GM23248 (cell line): ENCODE measurements around the gene CHAC2. TPM values are rescaled to one million over a fixed set of nuclear protein-coding genes. Genes with fewer than 3 reads are reported as not detected.
"Not testable (repeated sequence)": the region's sequence is repeated elsewhere in the genome, so short reads cannot be mapped to it uniquely, and the experiment has no call there.

Source experiments
- DNase-seq: peaks from one replicate; pipeline ENCODE4 v3.0.0-alpha.2; 2015
- H2AFZ ChIP-seq: fragments of 200-600 bp; sonication (generic); 2 replicates; pipeline ENCODE4 v1.6.1; 2016; ENCODE audit warnings: antibody characterized with exemption
- H3F3A ChIP-seq: fragments of 200-600 bp; sonication (generic); 2 replicates; pipeline ENCODE4 v1.6.1; 2016; ENCODE audit warnings: mild to moderate bottlenecking, antibody characterized with exemption, mixed run types; ENCODE audit not compliant: insufficient read depth
- H3K27ac ChIP-seq: fragments of 200-600 bp; sonication (generic); 2 replicates; pipeline ENCODE4 v1.5.1; 2016; ENCODE audit warnings: mild to moderate bottlenecking
- H3K27me3 ChIP-seq: fragments of 200-600 bp; sonication (generic); replicated peaks from 2 replicates; pipeline ENCODE4 v1.6.1; 2016; ENCODE audit warnings: mild to moderate bottlenecking; ENCODE audit not compliant: insufficient read depth
- H3K36me3 ChIP-seq: fragments of 200-600 bp; sonication (generic); 2 replicates; pipeline ENCODE4 v1.6.1; 2016; ENCODE audit warnings: low read depth, mild to moderate bottlenecking
- H3K4me1 ChIP-seq: fragments of 200-600 bp; sonication (generic); 2 replicates; pipeline ENCODE4 v1.6.1; 2016; ENCODE audit warnings: mild to moderate bottlenecking; ENCODE audit not compliant: insufficient read depth
- H3K4me2 ChIP-seq: fragments of 200-600 bp; sonication (generic); one replicate; pipeline ENCODE4 v1.6.1; 2016; ENCODE audit warnings: mild to moderate bottlenecking; ENCODE audit not compliant: unreplicated experiment
- H3K4me3 ChIP-seq: fragments of 200-600 bp; sonication (generic); 2 replicates; pipeline ENCODE4 v1.5.1; 2016; ENCODE audit warnings: mild to moderate bottlenecking
- H3K79me2 ChIP-seq: fragments of 200-600 bp; sonication (generic); 2 replicates; pipeline ENCODE4 v1.6.1; 2016; ENCODE audit warnings: mild to moderate bottlenecking; ENCODE audit not compliant: insufficient read depth
- H3K9ac ChIP-seq: fragments of 200-600 bp; sonication (generic); 2 replicates; pipeline ENCODE4 v1.6.1; 2016; ENCODE audit warnings: mild to moderate bottlenecking
- H3K9me2 ChIP-seq: fragments of 200-600 bp; sonication (generic); 2 replicates; pipeline ENCODE4 v1.6.1; 2016; ENCODE audit warnings: mixed run types, mild to moderate bottlenecking, moderate library complexity; ENCODE audit not compliant: insufficient read depth
- H3K9me3 ChIP-seq: fragments of 200-600 bp; sonication (generic); one replicate; pipeline ENCODE4 v1.6.1; 2017; ENCODE audit warnings: low read depth
- H4K20me1 ChIP-seq: fragments of 200-600 bp; sonication (generic); 2 replicates; pipeline ENCODE4 v1.6.0; 2016; ENCODE audit not compliant: insufficient read depth
- EZH2 ChIP-seq: fragments of 200-600 bp; sonication (generic); IDR thresholded peaks from 2 replicates; pipeline ENCODE4 v1.6.1; 2018; ENCODE audit warnings: antibody characterized with exemption, mild to moderate bottlenecking; ENCODE audit not compliant: insufficient read depth, poor library complexity, severe bottlenecking
- EZH2phosphoT487 ChIP-seq: fragments of 200-600 bp; sonication (generic); IDR thresholded peaks from 2 replicates; pipeline ENCODE4 v1.6.1; 2018; ENCODE audit warnings: antibody characterized with exemption, moderate library complexity, mild to moderate bottlenecking, low read depth; ENCODE audit not compliant: insufficient read depth
- WGBS, 2 experiments: methylation state at CpG; one replicate each; pipeline ENCODE4 v1.1.6; 2015 to 2017; ENCODE audit warnings: low lambda C conversion rate in 2 of 2, low coverage in 1 of 2; ENCODE audit errors: missing lambda C conversion rate in 2 of 2; 5-methylcytosine and 5-hydroxymethylcytosine counted together
- in situ Hi-C: fragments of 300-500 bp; cut with MboI; formaldehyde crosslinking; loops from 2 replicates; pipeline ENCODE4 v1.15.0; 2020
- polyA plus RNA-seq: library from polyadenylated mRNA; unstranded; fragments of >200 nt; fragmentation: Nextera tagmentation; extraction: Ambion mirVana; gene quantifications from 2 replicates; pipeline ENCODE4 v1.2.1, GENCODE V29; 2016
- total RNA-seq: library from RNA; depleted of rRNA; stranded (reverse); fragments of >200 nt; shearing (Covaris generic); gene quantifications from 2 replicates; pipeline ENCODE4 v1.2.3, GENCODE V29; 2014; rRNA removed

CHAC2 gene
- total and polyA plus RNA-seq, 2 experiments from 2014 or later = 4.6 to 5.4 TPM

GRCh38 chr2:53821810-53822209 lies 54.2 kb downstream of the CHAC2 start:
- DNase-seq = no peak
- Histone ChIP-seq H3K9me3 (no peaks in the 10 kb centered on the region), H3K4me1 (no peaks in the 10 kb centered on the region), H3K4me2 (no peak overlapping the region), H3K79me2 (no peaks in the 10 kb centered on the region), H4K20me1 (no peaks in the 10 kb centered on the region), H2AFZ (no peak overlapping the region), H3K27ac (no peak overlapping the region), H3K4me3 (no peak overlapping the region), H3F3A (peaks cover 10% of the 10 kb centered on the region; the same call in 1 of the 2 replicates), H3K9me2 (no peaks in the 10 kb centered on the region), H3K36me3 (peaks cover 22% of the 10 kb centered on the region), H3K27me3 (no peaks in the 10 kb centered on the region), H3K9ac (no peak overlapping the region)
- 97 to 99% methylated on average over 6 of the region's 6 CpGs for WGBS, 2 experiments
- TF ChIP-seq EZH2 (no peak), EZH2phosphoT487 (no peak)
- in situ Hi-C loops = no loop called here

- H3K4me3 ChIP-seq, H3K9me2 ChIP-seq, H3K27me3 ChIP-seq, H3K36me3 ChIP-seq, H3K4me2 ChIP-seq, H3K9me3 ChIP-seq, H2AFZ ChIP-seq, DNase-seq, H3K4me1 ChIP-seq, H3K27ac ChIP-seq, H3K9ac ChIP-seq, H4K20me1 ChIP-seq, H3K79me2 ChIP-seq, in situ Hi-C loops: not testable (repeated sequence)
- 92 to 94% methylated on average over 9 of the region's 9 CpGs for WGBS, 2 experiments
- peaks cover 10% of the 10 kb centered on the region; the same call in 1 of the 2 replicates for H3F3A ChIP-seq
Measured at GRCh38 chr2:53823639-53824038, 56.0 kb downstream of the CHAC2 start.

Other genes starting within 250 kb of the CHAC2 start
- 23.0 and 51.6 TPM in 2 replicates for gene ASB3, start 19.1 kb downstream of the CHAC2 start, total RNA-seq
- 18.6 and 19.9 TPM in 2 replicates for gene ASB3, start 19.1 kb downstream of the CHAC2 start, polyA plus RNA-seq
- 98.8 and 107 TPM in 2 replicates for gene ERLEC1, start 19.2 kb downstream of the CHAC2 start, total RNA-seq
- 109 and 110 TPM in 2 replicates for gene ERLEC1, start 19.2 kb downstream of the CHAC2 start, polyA plus RNA-seq
- gene GPR75, start 92.2 kb downstream of the CHAC2 start, total RNA-seq = 0.43 and 2.1 TPM in 2 replicates
- gene GPR75, start 92.2 kb downstream of the CHAC2 start, polyA plus RNA-seq = 0.16 and 0.23 TPM in 2 replicates
- 29.3 and 40.1 TPM in 2 replicates for gene PSME4, start 203.2 kb downstream of the CHAC2 start, total RNA-seq
- gene PSME4, start 203.2 kb downstream of the CHAC2 start, polyA plus RNA-seq = 13.7 and 16.2 TPM in 2 replicates